ENCODE measurements around the gene BBC3.

- TF ChIP-seq CTCF (IDR thresholded peaks at IDR 0.05), result no peak
- no peak for TF ChIP-seq HOXA7 (CRISPR knock-in tag; IDR thresholded peaks at IDR 0.05)
- TF ChIP-seq, protein P1, sequence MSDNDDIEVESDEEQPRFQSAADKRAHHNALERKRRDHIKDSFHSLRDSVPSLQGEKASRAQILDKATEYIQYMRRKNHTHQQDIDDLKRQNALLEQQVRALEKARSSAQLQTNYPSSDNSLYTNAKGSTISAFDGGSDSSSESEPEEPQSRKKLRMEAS (IDR thresholded peaks at IDR 0.05), result no peak
- TF ChIP-seq JUNB (IDR thresholded peaks at IDR 0.05), result no peak
- TF ChIP-seq ESRRA (IDR thresholded peaks at IDR 0.05; ENCODE audit: borderline replicate concordance, low read length), result no peak
- TF ChIP-seq BHLHE40 (IDR thresholded peaks at IDR 0.05; ENCODE audit: low read depth, low read length), result no peak
- no peak for TF ChIP-seq HDAC2 (IDR thresholded peaks at IDR 0.05)
- TF ChIP-seq CBX2 (IDR thresholded peaks at IDR 0.05; ENCODE audit: borderline replicate concordance, low read depth), result no peak
- TF ChIP-seq FOXS1 (CRISPR knock-in tag; IDR thresholded peaks at IDR 0.05), result no peak
- no peak for TF ChIP-seq JUN (IDR thresholded peaks at IDR 0.05)
- TF ChIP-seq KDM1A (IDR thresholded peaks at IDR 0.05; ENCODE audit: low read depth), result no peak
- no peak for TF ChIP-seq CEBPB (IDR thresholded peaks at IDR 0.05)
- TF ChIP-seq HOXB5 (CRISPR knock-in tag; IDR thresholded peaks at IDR 0.05), result no peak
- no peak for TF ChIP-seq CHD4 (IDR thresholded peaks at IDR 0.05; ENCODE audit: borderline replicate concordance)
These were observed 39.4 kb upstream of the BBC3 start for GRCh38 chr19:47270408-47270807.

All from A549 (cell line).